ENCODE results near the gene EML1. TPM values are rescaled to one million over a fixed set of nuclear protein-coding genes. Genes with fewer than 3 reads are reported as not detected.

Gene EML1
- total RNA-seq, 1 donor from 2014 or later = 36.4 TPM

DNA sequence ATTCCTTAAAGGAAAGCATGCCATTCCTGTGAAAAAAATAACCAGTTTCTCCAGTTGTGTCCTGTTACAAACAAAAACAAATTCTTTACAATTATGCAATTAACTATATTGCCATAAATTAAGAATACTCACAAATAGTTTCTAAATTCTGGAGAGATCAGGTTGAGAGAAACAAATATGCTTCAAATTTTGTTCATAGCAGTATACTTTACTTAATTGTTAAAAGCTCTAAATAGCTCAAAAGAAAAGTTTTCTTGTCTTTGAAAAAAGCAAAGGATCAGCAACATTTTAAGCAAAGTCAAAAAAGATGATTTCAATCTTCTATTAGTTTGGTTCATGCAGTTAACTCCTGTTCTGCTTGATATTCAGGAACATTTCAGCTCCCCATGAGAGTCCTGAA, 109.7 kb downstream of the EML1 start:
- Mint-ChIP-seq H3K4me1 (ENCODE audit: low read depth) (no peaks in the 10 kb centered on the region), H3K9me3 (ENCODE audit: low read depth) (no peaks in the 10 kb centered on the region), H3K27ac (ENCODE audit: unreplicated experiment) (no peak overlapping the region), H3K4me3 (ENCODE audit: unreplicated experiment) (no peak overlapping the region), H3K36me3 (ENCODE audit: low read depth) (peaks cover 10% of the 10 kb centered on the region), H3K27me3 (ENCODE audit: low read depth) (no peaks in the 10 kb centered on the region)
- TF ChIP-seq, protein P1, sequence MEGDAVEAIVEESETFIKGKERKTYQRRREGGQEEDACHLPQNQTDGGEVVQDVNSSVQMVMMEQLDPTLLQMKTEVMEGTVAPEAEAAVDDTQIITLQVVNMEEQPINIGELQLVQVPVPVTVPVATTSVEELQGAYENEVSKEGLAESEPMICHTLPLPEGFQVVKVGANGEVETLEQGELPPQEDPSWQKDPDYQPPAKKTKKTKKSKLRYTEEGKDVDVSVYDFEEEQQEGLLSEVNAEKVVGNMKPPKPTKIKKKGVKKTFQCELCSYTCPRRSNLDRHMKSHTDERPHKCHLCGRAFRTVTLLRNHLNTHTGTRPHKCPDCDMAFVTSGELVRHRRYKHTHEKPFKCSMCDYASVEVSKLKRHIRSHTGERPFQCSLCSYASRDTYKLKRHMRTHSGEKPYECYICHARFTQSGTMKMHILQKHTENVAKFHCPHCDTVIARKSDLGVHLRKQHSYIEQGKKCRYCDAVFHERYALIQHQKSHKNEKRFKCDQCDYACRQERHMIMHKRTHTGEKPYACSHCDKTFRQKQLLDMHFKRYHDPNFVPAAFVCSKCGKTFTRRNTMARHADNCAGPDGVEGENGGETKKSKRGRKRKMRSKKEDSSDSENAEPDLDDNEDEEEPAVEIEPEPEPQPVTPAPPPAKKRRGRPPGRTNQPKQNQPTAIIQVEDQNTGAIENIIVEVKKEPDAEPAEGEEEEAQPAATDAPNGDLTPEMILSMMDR (IDR thresholded peaks at IDR 0.05) = no peak
- DNase-seq (ENCODE audit: low spot score) = no peak

- Mint-ChIP-seq H3K4me1 (ENCODE audit: low read depth) (peaks cover 4% of the 10 kb centered on the region), H3K27me3 (ENCODE audit: low read depth) (no peaks in the 10 kb centered on the region), H3K9me3 (ENCODE audit: low read depth) (no peaks in the 10 kb centered on the region), H3K27ac (ENCODE audit: unreplicated experiment) (no peak overlapping the region), H3K36me3 (ENCODE audit: low read depth) (peaks cover 11% of the 10 kb centered on the region), H3K4me3 (ENCODE audit: unreplicated experiment) (no peak overlapping the region)
- no peak for DNase-seq (ENCODE audit: low spot score)
- TF ChIP-seq, protein P1 (IDR thresholded peaks at IDR 0.05) = no peak
Measured at GRCh38 chr14:99904506-99904905, 111.3 kb downstream of the EML1 start.

- TF ChIP-seq, protein P1 (IDR thresholded peaks at IDR 0.05) = no peak
- Mint-ChIP-seq H3K27ac (ENCODE audit: unreplicated experiment) (no peak overlapping the region), H3K27me3 (ENCODE audit: low read depth) (no peaks in the 10 kb centered on the region), H3K36me3 (ENCODE audit: low read depth) (peaks cover 11% of the 10 kb centered on the region), H3K9me3 (ENCODE audit: low read depth) (no peaks in the 10 kb centered on the region), H3K4me3 (ENCODE audit: unreplicated experiment) (no peak overlapping the region), H3K4me1 (ENCODE audit: low read depth) (peaks cover 10% of the 10 kb centered on the region)
- DNase-seq (ENCODE audit: low spot score) = no peak
Measured at GRCh38 chr14:99905121-99905520, 111.9 kb downstream of the EML1 start.

DNA sequence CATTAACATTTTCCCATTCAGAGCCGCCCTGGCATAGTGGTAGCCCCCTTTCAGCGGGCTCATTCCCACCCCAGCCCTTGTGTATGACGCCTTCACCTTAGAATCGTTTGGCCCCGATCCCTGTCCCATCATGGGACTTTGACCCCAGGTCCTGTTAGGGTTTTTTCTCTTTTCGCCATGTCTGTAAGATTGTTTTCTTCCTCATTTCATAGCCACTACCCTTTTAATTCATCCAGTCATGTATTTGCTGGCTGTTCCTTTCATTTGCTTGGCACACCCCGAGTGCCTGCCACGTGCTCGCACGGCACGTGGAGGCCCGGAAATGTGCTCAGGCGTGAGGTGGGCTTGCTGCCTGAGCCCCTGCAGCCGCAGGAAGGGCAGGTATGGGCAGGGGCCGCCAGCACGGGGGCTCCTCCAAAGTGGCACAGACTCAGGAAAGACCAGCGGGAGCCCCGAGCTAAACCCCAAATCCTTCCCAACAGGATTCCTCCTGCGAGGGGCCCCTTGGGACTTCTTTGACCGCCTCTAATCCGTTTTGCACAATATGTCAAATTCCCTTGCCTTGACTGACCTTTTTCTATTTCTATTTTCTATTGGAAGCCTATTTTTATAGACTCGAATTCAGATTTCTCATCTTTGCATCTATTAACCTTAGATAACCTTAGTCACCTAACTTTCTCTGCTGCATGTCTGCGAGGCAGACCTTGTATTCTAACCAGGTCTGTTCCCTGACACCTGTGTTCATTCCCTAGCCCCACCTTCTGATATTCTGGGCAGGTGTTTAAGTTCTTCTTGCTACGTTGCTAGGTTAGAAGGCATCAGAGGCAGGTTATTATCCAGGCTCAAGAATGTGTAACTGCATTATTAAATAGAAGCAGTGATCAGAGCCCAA, 114.8 kb downstream of the EML1 start:
- H3K4me1 Mint-ChIP-seq (ENCODE audit: low read depth) = peaks cover 24% of the 10 kb centered on the region
- H3K9me3 Mint-ChIP-seq (ENCODE audit: low read depth) = no peaks in the 10 kb centered on the region
- no peak overlapping the region for H3K27ac Mint-ChIP-seq (ENCODE audit: unreplicated experiment)
- no peak overlapping the region for H3K4me3 Mint-ChIP-seq (ENCODE audit: unreplicated experiment)
- TF ChIP-seq, protein P1 (IDR thresholded peaks at IDR 0.05) = no peak
- no peak for DNase-seq (ENCODE audit: low spot score)
- no peaks in the 10 kb centered on the region for H3K27me3 Mint-ChIP-seq (ENCODE audit: low read depth)
- peaks cover 14% of the 10 kb centered on the region for H3K36me3 Mint-ChIP-seq (ENCODE audit: low read depth)

GRCh38 chr14:99908653-99909250, 115.5 kb downstream of the EML1 start:
- TF ChIP-seq, protein P1 (IDR thresholded peaks at IDR 0.05) = no peak
- peaks cover 24% of the 10 kb centered on the region for H3K4me1 Mint-ChIP-seq (ENCODE audit: low read depth)
- no peak for DNase-seq (ENCODE audit: low spot score)
- no peaks in the 10 kb centered on the region for H3K9me3 Mint-ChIP-seq (ENCODE audit: low read depth)
- H3K4me3 Mint-ChIP-seq (ENCODE audit: unreplicated experiment) = no peak overlapping the region
- H3K36me3 Mint-ChIP-seq (ENCODE audit: low read depth) = peaks cover 14% of the 10 kb centered on the region
- H3K27me3 Mint-ChIP-seq (ENCODE audit: low read depth) = no peaks in the 10 kb centered on the region
- no peak overlapping the region for H3K27ac Mint-ChIP-seq (ENCODE audit: unreplicated experiment)
